ENCODE data around the gene TMPRSS13.

GRCh38 chr11:117859061-117859460 lies 70.1 kb downstream of the TMPRSS13 start:
- no peak for TF ChIP-seq POLR2A (IDR thresholded peaks at IDR 0.05)
- TF ChIP-seq CTCF (IDR thresholded peaks at IDR 0.05) = no peak
